Activated CD4-positive, alpha-beta T cell treated with anti-CD3 and anti-CD28 coated beads for 36 hours (primary cell): ENCODE measurements around the gene CLNK. TPM values are rescaled to one million over a fixed set of nuclear protein-coding genes. Genes with fewer than 3 reads are reported as not detected.

Experiments used
- total RNA-seq, 2 experiments: library from RNA; stranded (reverse); gene quantifications; one replicate each; pipeline ENCODE4 v1.2.3, GENCODE V29; 2021

CLNK gene
- total RNA-seq, 2 experiments from 2014 or later = not detected

Other genes with a start within 250 kb of the CLNK start
- gene ZNF518B, start 227.3 kb downstream of the CLNK start, total RNA-seq = 10 to 100 TPM; 14.0 to 16.2 TPM